Cardiac muscle cell (in vitro differentiated cells and primary cell): ENCODE data around the gene RFXANK. TPM values are rescaled to one million over a fixed set of nuclear protein-coding genes. Genes with fewer than 3 reads are reported as not detected.
"Not testable (repeated sequence)": the region's sequence is repeated elsewhere in the genome, so short reads cannot be mapped to it uniquely, and the experiment has no call there.

Experiments used
- DNase-seq, 2 donors: peaks; one replicate each; pipeline versions ENCODE4 v3.0.0 to v3.0.0-alpha.2; 2010 to 2017; ENCODE audit warnings: low read depth in 1 of 2, low spot score in 1 of 2
- H3K27ac ChIP-seq: fragments of 200-600 bp; sonication (generic); 2 replicates; pipeline ENCODE4 v1.5.1; 2016
- H3K27me3 ChIP-seq: fragments of 200-600 bp; sonication (generic); 2 replicates; pipeline ENCODE4 v1.6.0; 2016; ENCODE audit warnings: control low read depth
- H3K36me3 ChIP-seq: fragments of 200-600 bp; sonication (generic); 2 replicates; pipeline ENCODE4 v1.5.1; 2016; ENCODE audit warnings: control low read depth
- H3K4me1 ChIP-seq: fragments of 200-600 bp; sonication (generic); 2 replicates; pipeline ENCODE4 v1.8.1; 2017; ENCODE audit warnings: low read depth, mild to moderate bottlenecking, mixed run types
- H3K4me3 ChIP-seq: fragments of 200-600 bp; sonication (generic); 2 replicates; pipeline ENCODE4 v1.5.1; 2016; ENCODE audit warnings: mild to moderate bottlenecking
- H3K9me3 ChIP-seq: fragments of 200-600 bp; sonication (generic); 2 replicates; pipeline ENCODE4 v1.5.1; 2017; ENCODE audit warnings: low read depth, mild to moderate bottlenecking, control low read depth
- polyA plus RNA-seq: library from polyadenylated mRNA; unstranded; fragments of >200 nt; fragmentation: Nextera tagmentation; extraction: Ambion mirVana; gene quantifications from 2 replicates; pipeline ENCODE4 v1.2.1, GENCODE V29; 2016
- total RNA-seq: library from RNA; depleted of rRNA; stranded (reverse); fragments of >200 nt; gene quantifications from 2 replicates; pipeline ENCODE4 v1.2.3, GENCODE V29; 2016
- TF ChIP-seq, protein P1 (sequence below): IDR thresholded peaks from 2 replicates; pipeline ENCODE4 v1.5.1; 2012; ENCODE audit warnings: low read depth, mild to moderate bottlenecking, low read length

The RFXANK gene
- total and polyA plus RNA-seq, 2 experiments from 2014 or later, result 88.8 to 156 TPM

- no peak overlapping the region for H3K27ac ChIP-seq
- H3K4me1 ChIP-seq, result no peaks in the 10 kb centered on the region
- H3K4me3 ChIP-seq, result no peak overlapping the region
- H3K9me3 ChIP-seq, result no peaks in the 10 kb centered on the region
- TF ChIP-seq, protein P1, sequence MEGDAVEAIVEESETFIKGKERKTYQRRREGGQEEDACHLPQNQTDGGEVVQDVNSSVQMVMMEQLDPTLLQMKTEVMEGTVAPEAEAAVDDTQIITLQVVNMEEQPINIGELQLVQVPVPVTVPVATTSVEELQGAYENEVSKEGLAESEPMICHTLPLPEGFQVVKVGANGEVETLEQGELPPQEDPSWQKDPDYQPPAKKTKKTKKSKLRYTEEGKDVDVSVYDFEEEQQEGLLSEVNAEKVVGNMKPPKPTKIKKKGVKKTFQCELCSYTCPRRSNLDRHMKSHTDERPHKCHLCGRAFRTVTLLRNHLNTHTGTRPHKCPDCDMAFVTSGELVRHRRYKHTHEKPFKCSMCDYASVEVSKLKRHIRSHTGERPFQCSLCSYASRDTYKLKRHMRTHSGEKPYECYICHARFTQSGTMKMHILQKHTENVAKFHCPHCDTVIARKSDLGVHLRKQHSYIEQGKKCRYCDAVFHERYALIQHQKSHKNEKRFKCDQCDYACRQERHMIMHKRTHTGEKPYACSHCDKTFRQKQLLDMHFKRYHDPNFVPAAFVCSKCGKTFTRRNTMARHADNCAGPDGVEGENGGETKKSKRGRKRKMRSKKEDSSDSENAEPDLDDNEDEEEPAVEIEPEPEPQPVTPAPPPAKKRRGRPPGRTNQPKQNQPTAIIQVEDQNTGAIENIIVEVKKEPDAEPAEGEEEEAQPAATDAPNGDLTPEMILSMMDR, result no peak
- no peak for DNase-seq
- H3K36me3 ChIP-seq, result no peaks in the 10 kb centered on the region
- H3K27me3 ChIP-seq, result peaks cover 40% of the 10 kb centered on the region
These were observed 23.7 kb downstream of the RFXANK start for GRCh38 chr19:19215792-19216191.

- H3K9me3 ChIP-seq, result no peaks in the 10 kb centered on the region
- no peak overlapping the region for H3K27ac ChIP-seq
- H3K4me1 ChIP-seq, result no peaks in the 10 kb centered on the region
- DNase-seq, result no peak
- no peak overlapping the region for H3K4me3 ChIP-seq
- H3K27me3 ChIP-seq, result peaks cover 27% of the 10 kb centered on the region
- H3K36me3 ChIP-seq, result no peaks in the 10 kb centered on the region
- TF ChIP-seq, protein P1, result no peak
These were observed 25.0 kb downstream of the RFXANK start for GRCh38 chr19:19217099-19217498.

GRCh38 chr19:19218911-19219310, 26.9 kb downstream of the RFXANK start:
- no peak overlapping the region for H3K4me3 ChIP-seq

DNA sequence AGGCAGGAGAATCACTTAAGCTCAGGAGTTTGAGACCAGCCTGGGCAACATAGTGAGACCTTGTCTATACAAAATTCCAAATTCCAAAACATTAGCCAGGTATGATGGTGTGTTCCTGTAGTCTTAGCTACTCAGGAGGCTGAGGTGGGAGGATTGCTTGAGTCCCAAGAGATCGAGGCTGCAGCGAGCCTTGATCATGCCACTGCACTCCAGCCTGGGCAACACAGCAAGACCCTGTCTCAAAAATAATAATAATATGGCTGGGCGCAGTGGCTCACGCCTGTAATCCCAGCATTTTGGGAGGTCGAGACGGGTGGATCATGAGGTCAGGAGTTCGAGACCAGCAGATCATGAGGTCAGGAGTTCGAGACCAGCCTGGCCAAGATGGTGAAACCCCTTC, 28.9 kb downstream of the RFXANK start:
- not testable (repeated sequence) for H3K9me3 ChIP-seq, H3K4me1 ChIP-seq, H3K4me3 ChIP-seq, H3K27ac ChIP-seq, DNase-seq, H3K36me3 ChIP-seq
- H3K27me3 ChIP-seq, result peaks cover 19% of the 10 kb centered on the region

More at GRCh38 chr19:19218911-19219310, 26.9 kb downstream of the RFXANK start:
- Histone ChIP-seq H3K27ac (no peak overlapping the region), H3K27me3 (peaks cover 11% of the 10 kb centered on the region), H3K36me3 (no peaks in the 10 kb centered on the region), H3K4me1 (no peaks in the 10 kb centered on the region), H3K9me3 (no peaks in the 10 kb centered on the region)
- DNase-seq, result no peak
- TF ChIP-seq, protein P1, result no peak

DNA sequence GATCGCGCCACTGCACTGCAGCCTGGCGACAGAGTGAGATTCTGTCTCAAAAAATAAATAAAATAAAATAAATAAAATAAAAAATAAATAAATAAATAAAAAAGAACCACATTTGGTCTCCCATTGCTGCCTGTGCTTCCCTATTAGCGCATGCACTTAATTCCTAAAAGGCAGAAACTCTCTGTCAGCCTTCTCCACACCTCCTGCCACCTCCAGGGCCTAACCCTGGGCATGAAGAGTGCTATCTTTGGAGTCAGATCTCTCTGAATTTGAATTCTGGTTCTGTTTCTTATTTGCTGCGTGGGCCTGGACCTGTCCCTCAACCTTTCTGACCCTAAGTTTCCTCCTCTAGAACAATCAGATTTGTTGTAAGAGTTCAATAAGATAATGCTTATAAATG, 31.0 kb downstream of the RFXANK start:
- Histone ChIP-seq H3K36me3 (no peaks in the 10 kb centered on the region), H3K4me3 (no peak overlapping the region), H3K4me1 (no peaks in the 10 kb centered on the region), H3K27me3 (peaks cover 24% of the 10 kb centered on the region), H3K9me3 (no peaks in the 10 kb centered on the region), H3K27ac (no peak overlapping the region)
- TF ChIP-seq, protein P1, result no peak
- DNase-seq, result no peak

DNA sequence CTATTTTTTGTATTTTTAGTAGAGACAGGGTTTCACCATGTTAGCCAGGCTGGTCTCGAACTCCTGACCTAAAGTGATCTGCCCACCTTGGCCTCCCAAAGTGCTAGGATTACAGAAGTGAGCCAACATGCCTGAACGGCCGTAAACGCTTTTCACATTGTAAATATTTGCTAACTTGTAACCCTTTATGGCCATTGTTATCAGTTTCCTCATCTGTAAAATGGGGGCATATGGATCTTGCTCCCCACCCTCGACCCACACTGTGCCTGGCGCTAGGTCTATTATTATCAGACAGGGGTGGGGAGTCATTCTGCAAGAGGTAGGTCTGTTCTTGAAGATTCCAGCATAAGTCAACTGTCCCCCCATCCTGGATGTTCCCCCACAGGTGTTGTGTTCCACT, 31.6 kb downstream of the RFXANK start:
- no peaks in the 10 kb centered on the region for H3K4me1 ChIP-seq
- H3K4me3 ChIP-seq, result no peak overlapping the region
- TF ChIP-seq, protein P1, result no peak
- H3K27ac ChIP-seq, result no peak overlapping the region
- no peaks in the 10 kb centered on the region for H3K9me3 ChIP-seq
- H3K36me3 ChIP-seq, result no peaks in the 10 kb centered on the region
- no peak for DNase-seq
- peaks cover 26% of the 10 kb centered on the region for H3K27me3 ChIP-seq
